Breast epithelium (tissue), 3 donors: ENCODE measurements around the gene BDKRB1.

ENCODE experiments used
- POLR2A ChIP-seq: fragments of 450-650 bp; IDR thresholded peaks from one replicate; pipeline ENCODE4 v1.6.1; 2016; ENCODE audit warnings: antibody characterized with exemption, mild to moderate bottlenecking, moderate library complexity
- TF ChIP-seq, protein P1 (sequence below), 3 donors: fragments of 450-650 bp; IDR thresholded peaks; one replicate each; pipeline ENCODE4 v1.5.1; 2016 to 2017; ENCODE audit warnings: antibody characterized with exemption in 3 of 3, mild to moderate bottlenecking in 3 of 3, moderate library complexity in 3 of 3

DNA sequence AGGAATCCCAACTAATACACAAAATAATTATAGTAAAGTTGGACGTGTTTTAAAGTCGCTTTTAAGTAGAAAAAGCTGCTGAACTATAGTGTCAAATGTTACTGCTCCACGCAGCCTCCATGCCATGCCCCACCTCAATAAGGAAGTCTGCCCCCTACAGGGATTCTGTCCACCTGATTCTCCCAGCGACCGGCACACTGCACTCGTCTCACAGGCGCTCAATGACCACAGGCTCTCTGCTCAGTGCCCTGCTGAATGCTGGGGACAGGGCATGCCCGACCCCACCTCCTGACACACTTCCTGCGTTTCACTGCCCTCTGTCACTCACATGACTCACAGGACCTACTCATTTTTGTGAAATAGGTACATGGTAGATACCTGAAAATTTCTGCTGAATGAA, 48.9 kb downstream of the BDKRB1 start:
- TF ChIP-seq, protein P1, sequence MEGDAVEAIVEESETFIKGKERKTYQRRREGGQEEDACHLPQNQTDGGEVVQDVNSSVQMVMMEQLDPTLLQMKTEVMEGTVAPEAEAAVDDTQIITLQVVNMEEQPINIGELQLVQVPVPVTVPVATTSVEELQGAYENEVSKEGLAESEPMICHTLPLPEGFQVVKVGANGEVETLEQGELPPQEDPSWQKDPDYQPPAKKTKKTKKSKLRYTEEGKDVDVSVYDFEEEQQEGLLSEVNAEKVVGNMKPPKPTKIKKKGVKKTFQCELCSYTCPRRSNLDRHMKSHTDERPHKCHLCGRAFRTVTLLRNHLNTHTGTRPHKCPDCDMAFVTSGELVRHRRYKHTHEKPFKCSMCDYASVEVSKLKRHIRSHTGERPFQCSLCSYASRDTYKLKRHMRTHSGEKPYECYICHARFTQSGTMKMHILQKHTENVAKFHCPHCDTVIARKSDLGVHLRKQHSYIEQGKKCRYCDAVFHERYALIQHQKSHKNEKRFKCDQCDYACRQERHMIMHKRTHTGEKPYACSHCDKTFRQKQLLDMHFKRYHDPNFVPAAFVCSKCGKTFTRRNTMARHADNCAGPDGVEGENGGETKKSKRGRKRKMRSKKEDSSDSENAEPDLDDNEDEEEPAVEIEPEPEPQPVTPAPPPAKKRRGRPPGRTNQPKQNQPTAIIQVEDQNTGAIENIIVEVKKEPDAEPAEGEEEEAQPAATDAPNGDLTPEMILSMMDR (IDR thresholded peaks at IDR 0.05): no peak
- no peak for TF ChIP-seq POLR2A
